SK-N-SH treated with all-trans-retinoic acid at 6 μM for 48 hours (cell line): ENCODE data around the gene BCAN.
"Not testable (repeated sequence)": the region's sequence is repeated elsewhere in the genome, so short reads cannot be mapped to it uniquely, and the experiment has no call there.

Experiments
- ATAC-seq: fragments of 200-7000 bp; cut with Tn5 transposase; 3 replicates; pipeline ENCODE4 v1.9.1; 2020; ENCODE audit warnings: mild to moderate bottlenecking, moderate library complexity
- ARNTL ChIP-seq: fragments of 450-650 bp; formaldehyde crosslinking; IDR thresholded peaks from 2 replicates; pipeline ENCODE4 v1.5.0; 2020; ENCODE audit warnings: low read depth, mild to moderate bottlenecking, moderate library complexity, borderline replicate concordance
- BACH2 ChIP-seq: fragments of 250-450 bp; sonication (Bioruptor Pico); IDR thresholded peaks from 2 replicates; pipeline ENCODE4 v1.9.0; 2021; ENCODE audit warnings: mild to moderate bottlenecking, borderline replicate concordance
- CREB5 ChIP-seq: fragments of 250-450 bp; sonication (Bioruptor Pico); IDR thresholded peaks from 2 replicates; pipeline ENCODE4 v1.5.1; 2020; ENCODE audit warnings: low read depth, mild to moderate bottlenecking, moderate library complexity
- CSDC2 ChIP-seq: fragments of 250-450 bp; sonication (Bioruptor Pico); IDR thresholded peaks from 2 replicates; pipeline ENCODE4 v1.5.0; 2020; ENCODE audit warnings: mild to moderate bottlenecking, moderate library complexity
- CSRNP3 ChIP-seq: fragments of 250-450 bp; sonication (Bioruptor Pico); IDR thresholded peaks from 2 replicates; pipeline ENCODE4 v1.5.1; 2021; ENCODE audit warnings: mild to moderate bottlenecking, moderate library complexity
- ESRRG ChIP-seq: fragments of 250-450 bp; sonication (Bioruptor Pico); IDR thresholded peaks from 2 replicates; pipeline ENCODE4 v1.6.1; 2021; ENCODE audit warnings: mild to moderate bottlenecking
- GLIS3 ChIP-seq: fragments of 250-450 bp; sonication (Bioruptor Pico); IDR thresholded peaks from 2 replicates; pipeline ENCODE4 v1.5.0; 2020; ENCODE audit warnings: mild to moderate bottlenecking, moderate library complexity
- ISL1 ChIP-seq: fragments of 250-450 bp; sonication (Bioruptor Pico); IDR thresholded peaks from 2 replicates; pipeline ENCODE4 v2.1.2; 2022; ENCODE audit warnings: mild to moderate bottlenecking, moderate library complexity
- OSR1 ChIP-seq: fragments of 250-450 bp; sonication (Bioruptor Pico); IDR thresholded peaks from 2 replicates; pipeline ENCODE4 v1.8.0; 2022; ENCODE audit warnings: moderate library complexity, mild to moderate bottlenecking, inconsistent platforms
- PPARA ChIP-seq: fragments of 250-450 bp; sonication (Bioruptor Pico); IDR thresholded peaks from 2 replicates; pipeline ENCODE4 v1.5.0; 2020; ENCODE audit warnings: mild to moderate bottlenecking, borderline replicate concordance
- RARB ChIP-seq: fragments of 250-450 bp; sonication (Bioruptor Pico); IDR thresholded peaks from 2 replicates; pipeline ENCODE4 v1.8.0; 2021; ENCODE audit warnings: mild to moderate bottlenecking, moderate library complexity
- SNAI2 ChIP-seq: fragments of 250-450 bp; sonication (Bioruptor Pico); IDR thresholded peaks from 2 replicates; pipeline ENCODE4 v1.5.0; 2020; ENCODE audit warnings: mild to moderate bottlenecking, moderate library complexity
- TCF4 ChIP-seq: fragments of 250-450 bp; sonication (Bioruptor Pico); IDR thresholded peaks from 2 replicates; pipeline ENCODE4 v1.8.0; 2021; ENCODE audit warnings: mild to moderate bottlenecking, moderate library complexity, borderline replicate concordance
- TOX ChIP-seq: fragments of 250-450 bp; sonication (Bioruptor Pico); IDR thresholded peaks from 2 replicates; pipeline ENCODE4 v1.8.0; 2021; ENCODE audit warnings: mild to moderate bottlenecking, moderate library complexity, borderline replicate concordance
- ZC3H10 ChIP-seq: fragments of 250-450 bp; sonication (Bioruptor Pico); IDR thresholded peaks from 2 replicates; pipeline ENCODE4 v1.5.1; 2021; ENCODE audit warnings: mild to moderate bottlenecking, moderate library complexity
- ZFP3 ChIP-seq: fragments of 250-450 bp; sonication (Bioruptor Pico); IDR thresholded peaks from 2 replicates; pipeline ENCODE4 v1.5.0; 2020; ENCODE audit warnings: mild to moderate bottlenecking, moderate library complexity
- ZNF565 ChIP-seq: fragments of 450-650 bp; formaldehyde crosslinking; conservative IDR thresholded peaks from 2 replicates; pipeline ENCODE4 v1.5.0; 2020; ENCODE audit warnings: low read depth, mild to moderate bottlenecking, moderate library complexity
- ZNF70 ChIP-seq: fragments of 450-650 bp; formaldehyde crosslinking; IDR thresholded peaks from 2 replicates; pipeline ENCODE4 v1.5.0; 2020; ENCODE audit warnings: mild to moderate bottlenecking, moderate library complexity
- ZNF8 ChIP-seq: fragments of 450-650 bp; formaldehyde crosslinking; IDR thresholded peaks from 2 replicates; pipeline ENCODE4 v1.5.0; 2020; ENCODE audit warnings: mild to moderate bottlenecking, moderate library complexity
- TF ChIP-seq, protein P1 (sequence below): fragments of 250-450 bp; sonication (Bioruptor Pico); IDR thresholded peaks from 2 replicates; pipeline ENCODE4 v1.8.0; 2021; ENCODE audit warnings: low read depth, mild to moderate bottlenecking, moderate library complexity, borderline replicate concordance
- TF ChIP-seq, protein P2 (sequence below): fragments of 250-450 bp; sonication (Bioruptor Pico); IDR thresholded peaks from 2 replicates; pipeline ENCODE4 v1.5.0; 2020; ENCODE audit warnings: mild to moderate bottlenecking, moderate library complexity
- TF ChIP-seq, protein P3 (sequence below): fragments of 250-450 bp; sonication (Bioruptor Pico); IDR thresholded peaks from 2 replicates; pipeline ENCODE4 v1.8.0; 2020; ENCODE audit warnings: mild to moderate bottlenecking, moderate library complexity, borderline replicate concordance

The BCAN gene

GRCh38 chr1:156631152-156631551 is 10.8 kb upstream of the BCAN start:
- not testable (repeated sequence) for ATAC-seq

- no peak for ATAC-seq
- TF ChIP-seq, protein P1, sequence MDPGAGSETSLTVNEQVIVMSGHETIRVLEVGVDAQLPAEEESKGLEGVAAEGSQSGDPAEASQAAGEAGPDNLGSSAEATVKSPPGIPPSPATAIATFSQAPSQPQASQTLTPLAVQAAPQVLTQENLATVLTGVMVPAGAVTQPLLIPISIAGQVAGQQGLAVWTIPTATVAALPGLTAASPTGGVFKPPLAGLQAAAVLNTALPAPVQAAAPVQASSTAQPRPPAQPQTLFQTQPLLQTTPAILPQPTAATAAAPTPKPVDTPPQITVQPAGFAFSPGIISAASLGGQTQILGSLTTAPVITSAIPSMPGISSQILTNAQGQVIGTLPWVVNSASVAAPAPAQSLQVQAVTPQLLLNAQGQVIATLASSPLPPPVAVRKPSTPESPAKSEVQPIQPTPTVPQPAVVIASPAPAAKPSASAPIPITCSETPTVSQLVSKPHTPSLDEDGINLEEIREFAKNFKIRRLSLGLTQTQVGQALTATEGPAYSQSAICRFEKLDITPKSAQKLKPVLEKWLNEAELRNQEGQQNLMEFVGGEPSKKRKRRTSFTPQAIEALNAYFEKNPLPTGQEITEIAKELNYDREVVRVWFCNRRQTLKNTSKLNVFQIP: no peak
- TF ChIP-seq ISL1 (CRISPR knock-in tag): no peak
- TF ChIP-seq ZNF70 (CRISPR knock-in tag): no peak
- no peak for TF ChIP-seq CSDC2 (CRISPR knock-in tag)
- no peak for TF ChIP-seq SNAI2
- no peak for TF ChIP-seq ZNF565
- no peak for TF ChIP-seq PPARA (CRISPR knock-in tag)
- TF ChIP-seq CREB5: no peak
- no peak for TF ChIP-seq ZNF8
- TF ChIP-seq OSR1: no peak
- TF ChIP-seq TOX (CRISPR knock-in tag): no peak
Observed at GRCh38 chr1:156632355-156632754, 9.6 kb upstream of the BCAN start.

DNA sequence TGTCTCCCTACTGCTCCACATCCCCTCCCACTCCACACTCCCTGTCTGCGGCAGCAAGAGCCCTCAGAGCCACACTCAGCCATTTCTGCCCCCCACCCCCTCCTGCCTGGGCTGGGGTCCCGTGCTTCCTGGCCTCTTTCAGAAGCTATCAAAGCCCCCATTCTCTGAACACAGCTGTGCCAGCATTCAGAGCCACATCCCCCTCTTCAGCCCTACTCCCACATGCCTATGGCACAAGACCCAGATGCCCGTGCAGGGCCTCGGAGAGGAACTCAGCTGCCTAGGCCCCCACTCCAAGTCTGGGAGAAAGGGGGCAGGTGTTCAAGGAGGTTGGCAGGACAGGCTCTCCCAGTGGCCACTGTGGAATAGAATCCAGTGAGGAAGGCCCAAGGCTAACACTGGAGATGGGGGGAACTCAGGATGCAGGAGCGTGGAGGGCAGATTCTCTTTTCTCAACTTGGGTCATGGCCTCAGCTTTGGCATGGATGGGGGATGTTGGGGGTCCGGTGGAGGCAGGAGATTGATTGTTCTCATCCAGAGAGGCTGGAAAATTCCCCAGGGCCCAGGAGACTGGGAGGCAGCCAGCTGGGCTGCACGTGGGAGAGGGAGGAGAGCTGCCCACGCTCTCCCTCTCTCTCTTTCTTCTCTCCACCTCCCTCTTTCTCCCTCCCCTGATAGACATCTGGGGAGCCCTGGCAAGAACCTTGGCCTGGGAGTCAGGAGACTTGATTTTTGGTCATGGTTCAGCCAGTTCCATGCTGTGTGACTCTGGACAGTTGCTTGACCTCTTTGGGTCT is 3.5 kb upstream of the BCAN start:
- ATAC-seq: no peak
- TF ChIP-seq ZFP3 (CRISPR knock-in tag) (no peak), ZC3H10 (CRISPR knock-in tag) (no peak), CSRNP3 (CRISPR knock-in tag) (no peak), ISL1 (CRISPR knock-in tag) (no peak), ZNF565 (no peak), RARB (CRISPR knock-in tag) (no peak), ESRRG (CRISPR knock-in tag) (no peak), TCF4 (no peak), ZNF8 (no peak), ARNTL (CRISPR knock-in tag) (no peak), ZNF70 (CRISPR knock-in tag) (no peak), BACH2 (CRISPR knock-in tag) (no peak), GLIS3 (CRISPR knock-in tag) (no peak), TOX (CRISPR knock-in tag) (no peak), OSR1 (no peak)
- TF ChIP-seq, protein P2, sequence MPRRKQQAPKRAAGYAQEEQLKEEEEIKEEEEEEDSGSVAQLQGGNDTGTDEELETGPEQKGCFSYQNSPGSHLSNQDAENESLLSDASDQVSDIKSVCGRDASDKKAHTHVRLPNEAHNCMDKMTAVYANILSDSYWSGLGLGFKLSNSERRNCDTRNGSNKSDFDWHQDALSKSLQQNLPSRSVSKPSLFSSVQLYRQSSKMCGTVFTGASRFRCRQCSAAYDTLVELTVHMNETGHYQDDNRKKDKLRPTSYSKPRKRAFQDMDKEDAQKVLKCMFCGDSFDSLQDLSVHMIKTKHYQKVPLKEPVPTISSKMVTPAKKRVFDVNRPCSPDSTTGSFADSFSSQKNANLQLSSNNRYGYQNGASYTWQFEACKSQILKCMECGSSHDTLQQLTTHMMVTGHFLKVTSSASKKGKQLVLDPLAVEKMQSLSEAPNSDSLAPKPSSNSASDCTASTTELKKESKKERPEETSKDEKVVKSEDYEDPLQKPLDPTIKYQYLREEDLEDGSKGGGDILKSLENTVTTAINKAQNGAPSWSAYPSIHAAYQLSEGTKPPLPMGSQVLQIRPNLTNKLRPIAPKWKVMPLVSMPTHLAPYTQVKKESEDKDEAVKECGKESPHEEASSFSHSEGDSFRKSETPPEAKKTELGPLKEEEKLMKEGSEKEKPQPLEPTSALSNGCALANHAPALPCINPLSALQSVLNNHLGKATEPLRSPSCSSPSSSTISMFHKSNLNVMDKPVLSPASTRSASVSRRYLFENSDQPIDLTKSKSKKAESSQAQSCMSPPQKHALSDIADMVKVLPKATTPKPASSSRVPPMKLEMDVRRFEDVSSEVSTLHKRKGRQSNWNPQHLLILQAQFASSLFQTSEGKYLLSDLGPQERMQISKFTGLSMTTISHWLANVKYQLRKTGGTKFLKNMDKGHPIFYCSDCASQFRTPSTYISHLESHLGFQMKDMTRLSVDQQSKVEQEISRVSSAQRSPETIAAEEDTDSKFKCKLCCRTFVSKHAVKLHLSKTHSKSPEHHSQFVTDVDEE (CRISPR knock-in tag): no peak
- TF ChIP-seq, protein P3, sequence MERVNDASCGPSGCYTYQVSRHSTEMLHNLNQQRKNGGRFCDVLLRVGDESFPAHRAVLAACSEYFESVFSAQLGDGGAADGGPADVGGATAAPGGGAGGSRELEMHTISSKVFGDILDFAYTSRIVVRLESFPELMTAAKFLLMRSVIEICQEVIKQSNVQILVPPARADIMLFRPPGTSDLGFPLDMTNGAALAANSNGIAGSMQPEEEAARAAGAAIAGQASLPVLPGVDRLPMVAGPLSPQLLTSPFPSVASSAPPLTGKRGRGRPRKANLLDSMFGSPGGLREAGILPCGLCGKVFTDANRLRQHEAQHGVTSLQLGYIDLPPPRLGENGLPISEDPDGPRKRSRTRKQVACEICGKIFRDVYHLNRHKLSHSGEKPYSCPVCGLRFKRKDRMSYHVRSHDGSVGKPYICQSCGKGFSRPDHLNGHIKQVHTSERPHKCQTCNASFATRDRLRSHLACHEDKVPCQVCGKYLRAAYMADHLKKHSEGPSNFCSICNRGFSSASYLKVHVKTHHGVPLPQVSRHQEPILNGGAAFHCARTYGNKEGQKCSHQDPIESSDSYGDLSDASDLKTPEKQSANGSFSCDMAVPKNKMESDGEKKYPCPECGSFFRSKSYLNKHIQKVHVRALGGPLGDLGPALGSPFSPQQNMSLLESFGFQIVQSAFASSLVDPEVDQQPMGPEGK: no peak
